Measurements from ENCODE around the gene ANKRD53.

ANKRD53 gene

DNA sequence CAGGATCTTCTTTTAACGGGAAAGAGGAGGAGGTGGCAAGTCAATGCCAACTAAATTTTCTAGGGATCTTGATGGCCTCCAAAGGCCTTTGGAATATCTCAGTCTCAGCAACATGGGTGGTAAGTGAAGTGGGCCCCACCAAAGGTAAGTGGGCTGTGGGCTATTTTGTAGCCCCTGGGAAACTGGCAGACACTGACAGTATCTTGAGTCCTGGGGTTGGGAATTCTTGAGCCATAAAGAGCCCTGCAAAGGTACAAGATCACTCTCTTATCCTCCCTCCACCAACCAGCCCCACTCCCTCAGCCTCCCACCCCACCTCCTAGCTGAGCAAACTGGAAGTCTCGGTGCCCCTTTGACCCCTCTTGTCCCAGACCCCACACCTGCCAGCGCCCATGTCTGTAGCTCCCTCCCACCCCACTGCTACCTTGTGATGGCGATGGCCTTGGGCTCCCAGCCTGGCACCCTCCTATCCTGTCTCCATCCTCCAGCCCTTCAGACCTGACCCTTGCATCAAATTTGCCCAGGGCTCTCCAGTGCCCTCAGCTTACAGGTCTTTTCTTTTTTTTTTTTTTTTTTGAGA is 34.2 kb upstream of the ANKRD53 start:
- no peak for DNase-seq

DNA sequence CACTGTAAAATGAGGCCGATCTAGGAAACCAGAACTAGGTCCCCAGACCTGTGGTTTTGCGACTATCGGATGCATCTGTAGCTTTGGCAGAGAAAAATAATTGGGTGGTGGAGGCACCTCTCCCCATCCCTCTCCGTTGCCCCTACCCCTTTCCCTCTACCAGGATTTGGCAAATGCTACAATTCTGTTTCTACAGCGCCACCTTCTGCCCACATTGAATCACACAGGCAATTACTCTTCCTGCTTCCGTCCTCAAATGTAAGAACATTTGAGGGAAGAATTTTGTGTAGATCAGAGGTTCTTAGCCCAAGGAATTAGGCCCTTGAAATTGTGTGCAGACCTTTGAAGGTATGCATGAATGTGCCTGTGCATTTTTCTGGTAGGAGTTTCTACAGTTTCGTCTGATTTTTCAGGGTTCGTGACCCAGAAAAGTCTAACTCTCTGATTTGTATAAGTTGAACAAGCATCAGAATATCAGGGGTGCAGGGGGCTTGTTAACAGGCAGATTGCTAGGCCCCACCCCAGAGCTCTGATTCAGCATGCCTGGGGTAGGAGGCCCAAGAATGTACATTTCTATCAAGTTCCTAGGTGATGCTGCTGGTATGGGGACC is 31.5 kb upstream of the ANKRD53 start:
- DNase-seq: peak; percentile 28

DNA sequence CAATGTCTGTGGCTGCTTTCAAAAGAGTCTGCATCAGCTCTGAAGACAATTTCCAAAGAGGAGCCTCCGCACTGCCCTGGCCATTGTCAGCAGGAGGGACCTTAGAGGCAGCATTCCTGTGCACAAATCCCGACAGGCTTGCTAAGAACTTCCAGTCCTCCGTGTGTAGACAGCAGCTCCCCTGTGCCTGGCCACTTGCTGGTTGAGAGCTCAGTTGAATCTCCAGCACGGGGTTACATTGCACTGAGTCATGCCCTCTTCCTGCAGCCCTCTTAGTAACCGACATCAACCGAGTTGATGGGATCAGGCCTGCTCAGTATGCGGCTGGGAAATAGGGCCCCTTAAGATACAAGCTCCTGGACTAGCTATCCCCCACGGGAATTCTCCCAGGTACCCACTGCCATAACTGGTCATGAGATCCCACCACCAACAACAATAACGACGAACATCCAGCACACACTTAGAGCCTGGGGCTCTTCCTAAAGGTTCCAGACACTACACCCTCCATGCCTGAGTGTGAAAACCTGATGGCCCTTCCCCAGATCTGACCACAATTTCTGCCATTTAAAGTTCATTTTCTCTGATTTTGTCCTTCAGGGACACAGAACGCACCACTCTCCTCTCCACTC is 30.8 kb upstream of the ANKRD53 start:
- DNase-seq: no peak

DNA sequence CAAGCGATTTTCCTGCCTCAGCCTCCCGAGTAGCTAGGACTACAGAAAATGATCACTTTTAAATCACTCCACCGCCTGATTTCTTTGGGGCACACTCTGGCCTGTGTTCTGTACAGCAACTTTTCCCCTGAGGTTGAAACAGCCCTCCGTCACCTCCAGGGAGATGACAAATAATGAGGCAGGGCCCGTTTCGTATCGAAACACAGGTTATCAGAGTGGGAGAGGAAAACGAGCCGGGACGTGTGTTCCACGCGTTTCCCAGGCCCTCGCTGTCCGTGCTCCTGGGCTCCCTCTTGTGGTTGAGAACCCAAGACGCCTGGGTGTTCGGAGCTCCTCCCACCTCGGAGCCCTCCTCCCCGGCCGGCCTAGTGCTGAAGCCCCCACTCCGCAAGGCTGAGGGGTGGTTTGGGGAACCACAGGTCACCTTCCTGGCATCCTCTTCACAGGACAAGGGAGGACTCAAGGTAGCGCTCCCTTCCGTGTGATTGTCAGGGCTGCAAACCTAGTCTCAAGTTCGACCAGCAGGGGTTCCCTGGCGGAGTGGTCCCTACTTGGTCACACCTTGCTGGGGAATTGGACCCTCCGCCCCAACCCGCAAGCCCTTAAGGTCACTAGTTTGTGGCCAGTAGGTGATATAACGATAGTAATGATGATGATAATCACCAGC is 30.0 kb upstream of the ANKRD53 start:
- peak; percentile 75 for DNase-seq

DNA sequence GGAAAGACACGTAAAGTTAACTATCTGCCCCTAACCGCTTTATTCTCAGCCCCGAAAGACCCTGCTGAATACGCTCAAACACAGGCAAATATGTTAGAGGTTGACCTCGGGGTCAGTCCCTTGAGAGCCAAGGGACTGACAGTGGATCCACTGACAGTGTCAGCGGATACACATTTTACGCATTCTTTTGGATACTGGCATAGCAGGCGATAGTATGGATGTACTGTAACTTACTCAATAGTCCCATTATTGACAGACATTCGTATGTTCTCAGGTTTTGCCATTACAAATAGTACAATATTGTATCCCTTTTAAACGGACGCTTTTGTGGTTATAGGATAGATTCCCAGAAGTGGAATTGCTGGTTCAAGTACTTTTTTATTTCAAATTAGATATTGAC is 29.3 kb upstream of the ANKRD53 start:
- no peak for DNase-seq

DNA sequence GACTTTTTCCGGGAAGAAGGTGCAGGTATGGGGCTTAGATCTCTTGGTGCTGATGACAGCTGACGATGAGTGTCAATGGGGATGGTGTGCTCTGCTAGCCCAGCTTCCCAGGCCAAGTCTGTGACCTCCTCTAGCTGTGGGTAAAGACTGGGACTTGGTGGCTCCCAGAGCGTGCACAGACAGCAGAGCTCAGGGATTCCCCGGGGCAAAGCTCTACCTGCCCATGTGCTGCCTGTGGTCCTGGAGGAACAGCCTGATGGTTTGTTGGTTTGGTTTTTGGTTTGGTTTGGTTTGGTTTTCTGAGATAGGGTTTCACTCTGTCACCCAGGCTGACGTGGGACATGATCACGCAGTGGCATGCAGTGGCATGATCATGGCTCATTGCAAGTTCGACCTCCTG is 23.5 kb upstream of the ANKRD53 start:
- DNase-seq: no peak

DNA sequence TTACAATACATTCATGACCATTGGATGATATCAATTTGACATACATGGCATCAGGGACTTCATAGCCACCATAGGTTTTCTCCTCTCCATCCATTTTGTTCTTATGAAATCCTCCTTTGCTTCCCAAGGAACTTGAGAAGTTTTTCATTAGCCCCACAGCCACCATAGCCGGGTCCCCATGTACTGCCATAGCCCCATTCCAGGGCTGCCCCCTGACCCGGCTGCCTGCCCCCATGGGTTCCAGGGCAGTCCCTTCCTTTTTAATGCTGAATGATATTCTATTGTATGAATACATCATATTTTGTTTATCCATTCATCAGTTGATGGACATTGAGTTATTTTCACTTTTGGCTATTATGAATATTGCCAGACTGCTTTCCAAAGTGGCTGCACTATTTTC is 22.3 kb upstream of the ANKRD53 start:
- no peak for DNase-seq

DNA sequence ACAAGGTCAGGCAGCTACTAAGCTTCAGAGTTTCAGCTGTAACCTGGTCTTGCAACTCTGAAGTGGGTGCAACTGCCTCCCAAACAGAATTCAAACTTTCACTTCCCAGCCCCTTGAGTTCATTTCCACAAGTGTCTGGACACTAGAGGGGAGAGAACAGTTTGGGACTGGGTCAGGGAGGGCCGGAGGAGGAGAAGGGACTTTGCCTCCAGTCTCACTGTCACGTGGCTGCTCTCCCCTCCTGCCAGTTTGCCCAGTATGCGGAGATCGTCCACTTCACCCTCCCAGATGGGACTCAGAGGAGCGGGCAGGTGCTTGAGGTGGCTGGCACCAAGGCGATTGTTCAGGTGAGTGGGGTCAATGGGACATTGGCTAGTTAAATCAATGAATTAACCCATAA is 20.6 kb upstream of the ANKRD53 start:
- DNase-seq: no peak

DNA sequence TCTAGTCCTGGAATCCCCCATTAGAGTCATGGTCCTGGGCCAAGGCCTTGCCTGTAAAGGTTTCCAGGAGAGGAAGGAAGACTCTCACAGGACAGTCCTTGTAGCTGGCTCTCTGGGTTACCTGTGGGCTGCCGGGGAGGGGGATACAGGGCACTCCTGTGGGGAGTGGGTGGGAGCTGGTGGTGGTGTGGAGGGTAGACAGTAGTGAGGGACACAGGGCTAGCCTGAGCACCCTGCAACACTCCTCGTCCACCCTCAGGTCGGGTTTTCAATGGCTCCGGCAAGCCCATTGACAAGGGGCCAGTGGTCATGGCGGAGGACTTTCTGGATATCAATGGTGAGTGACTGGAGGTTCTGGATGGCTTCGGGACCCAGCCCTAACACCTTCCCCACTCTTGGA is 19.7 kb upstream of the ANKRD53 start:
- DNase-seq: no peak

DNA sequence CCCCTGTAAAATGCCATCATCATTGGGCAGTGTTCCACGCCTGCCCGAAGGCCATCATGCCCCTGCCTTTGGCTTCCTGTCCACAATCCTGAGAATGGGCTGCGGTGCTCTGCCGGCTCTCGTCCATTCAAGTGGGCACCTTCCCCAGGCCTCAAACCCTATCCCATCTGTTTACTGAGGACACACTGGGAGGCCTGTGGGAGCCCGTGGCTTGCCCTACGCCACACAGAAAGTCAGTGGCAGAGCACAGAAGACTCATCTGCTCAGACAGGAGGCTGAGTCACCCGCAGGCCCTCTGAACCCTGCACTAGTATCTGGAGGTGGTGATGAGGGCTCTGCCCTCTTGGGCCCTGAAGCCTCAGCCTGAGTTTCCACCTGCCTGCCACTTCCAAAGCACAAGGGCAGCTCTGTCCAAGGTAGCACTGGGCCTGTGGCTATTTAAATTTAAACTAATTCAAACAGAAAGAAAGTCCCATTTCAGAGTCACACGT is 19.1 kb upstream of the ANKRD53 start:
- DNase-seq: no peak

DNA sequence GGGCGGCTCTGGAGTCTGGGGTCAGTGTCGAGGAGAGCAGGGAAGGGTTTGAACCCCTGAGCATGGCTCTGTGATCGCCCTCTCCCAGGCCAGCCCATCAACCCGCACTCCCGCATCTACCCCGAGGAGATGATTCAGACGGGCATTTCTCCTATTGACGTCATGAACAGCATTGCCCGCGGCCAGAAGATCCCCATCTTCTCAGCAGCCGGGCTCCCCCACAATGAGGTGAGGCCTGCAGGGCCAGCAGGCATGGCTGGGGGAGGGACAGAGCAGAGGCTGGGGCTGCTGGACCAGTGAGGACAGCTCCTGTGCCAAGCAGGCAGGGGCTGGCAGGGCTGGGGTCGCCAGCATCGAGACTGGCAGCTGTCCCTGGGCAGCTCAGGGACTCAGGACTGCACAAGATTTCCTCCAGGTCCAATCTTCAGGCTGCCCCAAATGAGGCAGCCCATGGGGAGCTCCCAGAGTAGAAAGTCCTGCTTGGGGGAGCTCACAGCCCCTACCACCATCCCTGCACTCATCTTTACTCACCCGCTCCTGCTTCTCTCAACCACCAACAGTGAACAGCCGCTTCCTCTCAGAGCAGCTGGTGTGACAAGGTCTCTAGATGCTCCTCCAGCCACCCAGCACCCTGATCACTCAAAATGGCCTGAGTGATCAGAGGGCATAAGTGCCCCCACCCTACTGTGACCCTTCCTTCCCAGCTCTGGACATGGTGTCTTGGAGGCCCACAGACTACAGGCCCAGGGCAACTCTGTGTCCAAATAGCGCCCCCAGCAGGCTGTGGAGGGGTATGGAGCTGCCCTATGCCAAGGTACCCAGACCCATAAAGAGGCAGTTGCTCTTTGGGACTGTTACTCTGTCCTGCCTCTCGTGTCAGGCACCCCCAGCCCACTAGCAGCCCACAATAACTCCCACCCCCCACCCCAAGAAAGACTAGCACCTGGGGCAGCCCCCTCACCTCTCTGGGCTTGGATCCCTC is 18.3 kb upstream of the ANKRD53 start:
- no peak for DNase-seq

DNA sequence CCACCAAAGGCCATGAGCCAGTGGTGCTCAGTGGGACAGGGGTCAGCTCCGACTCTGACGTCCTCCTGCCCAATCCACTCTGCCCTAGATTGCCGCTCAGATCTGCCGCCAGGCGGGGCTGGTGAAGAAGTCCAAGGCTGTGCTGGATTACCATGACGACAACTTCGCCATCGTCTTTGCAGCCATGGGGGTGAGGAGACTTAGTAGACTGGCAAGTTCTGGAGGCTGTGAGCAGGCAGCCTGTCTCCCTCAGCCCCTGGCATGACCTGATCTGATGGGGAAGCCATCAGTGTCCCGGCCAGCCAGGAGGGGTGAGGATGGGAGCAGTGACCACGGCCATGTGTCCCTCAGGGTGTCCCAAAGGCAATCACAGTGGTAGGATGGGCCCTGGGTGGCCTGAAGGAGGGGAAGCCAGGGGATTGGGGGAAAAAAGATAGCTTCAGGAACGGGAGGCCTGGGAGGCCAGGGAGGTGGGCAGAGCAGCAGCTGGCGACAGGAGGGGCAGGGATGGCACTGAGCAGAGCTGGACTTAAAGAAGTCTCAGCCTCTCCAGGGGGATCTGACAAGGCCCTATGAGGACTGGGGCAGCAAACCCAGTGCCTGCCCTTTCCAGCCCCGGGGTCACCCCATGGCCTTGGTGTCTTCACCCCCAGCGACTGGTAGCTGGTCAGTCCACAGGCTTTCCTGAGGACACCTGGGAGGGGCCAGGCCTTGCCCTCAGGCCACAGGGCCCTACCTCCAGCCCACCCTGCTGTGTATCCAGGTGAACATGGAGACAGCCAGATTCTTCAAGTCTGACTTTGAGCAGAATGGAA is 17.4 kb upstream of the ANKRD53 start:
- no peak for DNase-seq

DNA sequence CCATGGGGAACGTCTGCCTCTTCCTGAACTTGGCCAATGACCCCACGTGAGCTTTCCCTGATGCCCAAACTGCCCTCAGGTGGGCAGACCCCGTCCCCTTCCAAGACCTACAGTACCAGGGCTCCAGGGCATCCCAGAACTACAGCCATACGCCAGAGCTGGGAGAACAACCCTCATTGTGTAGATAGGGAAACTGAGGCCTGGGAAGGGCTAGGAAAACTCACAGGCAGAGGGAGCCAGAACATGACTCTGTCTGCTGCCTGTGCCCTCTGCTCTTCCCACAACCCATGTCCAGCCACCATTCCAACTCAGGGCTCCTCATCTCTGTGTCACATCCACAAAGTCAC is 16.8 kb upstream of the ANKRD53 start:
- DNase-seq: no peak

DNA sequence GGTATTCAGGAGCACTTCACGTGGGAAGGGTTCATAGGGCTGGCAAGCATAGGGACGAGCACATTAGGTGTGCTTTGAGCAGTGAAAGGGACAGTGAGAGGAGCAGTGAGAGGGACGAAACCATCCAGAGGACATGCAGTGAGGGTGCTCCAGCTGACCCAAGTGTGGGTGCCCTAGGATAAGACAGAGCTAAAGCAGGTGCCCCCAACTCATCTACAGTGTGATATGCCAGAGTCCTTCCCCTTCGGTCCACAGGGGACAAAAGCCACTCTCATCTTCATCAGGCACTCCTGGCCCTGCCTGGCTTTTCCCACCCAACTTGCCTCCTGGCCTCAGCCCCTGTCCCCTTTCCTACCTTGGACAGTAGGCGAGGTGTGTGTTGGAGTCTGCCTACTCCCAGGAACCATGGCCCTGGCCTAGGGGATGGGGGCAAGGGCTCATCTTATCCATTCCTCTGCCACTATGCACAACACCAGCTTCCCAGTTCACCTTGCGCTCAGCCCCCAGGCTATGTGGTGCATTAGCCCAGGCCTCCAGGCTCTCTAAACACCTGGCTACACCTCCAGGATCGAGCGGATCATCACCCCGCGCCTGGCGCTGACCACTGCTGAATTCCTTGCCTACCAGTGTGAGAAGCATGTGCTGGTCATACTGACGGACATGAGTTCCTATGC is 16.1 kb upstream of the ANKRD53 start:
- DNase-seq: no peak

DNA sequence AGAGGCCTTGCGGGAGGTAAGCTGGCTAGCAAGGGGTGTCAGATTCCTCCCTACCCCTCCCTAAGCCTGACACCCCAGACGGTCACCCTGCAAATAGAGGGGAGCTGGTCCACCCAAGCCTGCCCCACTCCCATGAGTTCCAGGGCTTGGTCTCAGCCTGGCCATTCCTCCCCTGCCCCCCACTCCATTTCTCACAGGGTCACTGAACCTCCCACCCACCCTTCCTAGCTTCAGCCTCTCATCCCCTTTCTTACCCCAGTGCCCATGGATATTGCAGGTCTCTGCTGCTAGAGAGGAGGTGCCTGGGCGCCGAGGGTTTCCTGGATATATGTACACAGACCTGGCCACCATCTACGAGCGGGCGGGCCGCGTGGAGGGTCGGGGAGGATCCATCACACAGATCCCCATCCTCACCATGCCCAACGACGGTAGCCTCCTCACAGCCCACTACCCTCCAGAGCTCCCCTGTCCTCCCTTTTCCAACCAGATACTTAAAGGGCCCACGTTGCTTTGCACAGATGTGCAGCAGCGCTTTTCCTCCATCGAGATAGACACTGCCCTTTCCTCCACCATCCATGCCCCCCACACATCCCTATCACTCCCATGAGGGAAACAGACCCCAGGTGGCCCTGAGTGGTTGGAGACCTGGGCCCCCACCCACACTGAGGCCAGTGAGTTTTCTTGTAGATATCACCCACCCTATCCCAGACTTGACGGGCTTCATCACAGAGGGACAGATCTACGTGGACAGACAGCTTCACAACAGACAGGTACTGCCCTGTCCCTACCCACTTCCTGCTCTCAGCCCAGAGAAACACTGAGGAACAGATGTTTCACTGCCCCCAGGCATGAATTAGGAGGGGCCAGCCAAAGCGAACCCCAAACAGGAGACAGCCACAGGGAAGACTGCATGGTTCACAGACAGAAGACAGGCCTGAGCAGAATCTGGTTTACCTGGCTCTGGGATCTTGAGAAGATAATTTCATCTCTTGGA is 15.2 kb upstream of the ANKRD53 start:
- no peak for DNase-seq

DNA sequence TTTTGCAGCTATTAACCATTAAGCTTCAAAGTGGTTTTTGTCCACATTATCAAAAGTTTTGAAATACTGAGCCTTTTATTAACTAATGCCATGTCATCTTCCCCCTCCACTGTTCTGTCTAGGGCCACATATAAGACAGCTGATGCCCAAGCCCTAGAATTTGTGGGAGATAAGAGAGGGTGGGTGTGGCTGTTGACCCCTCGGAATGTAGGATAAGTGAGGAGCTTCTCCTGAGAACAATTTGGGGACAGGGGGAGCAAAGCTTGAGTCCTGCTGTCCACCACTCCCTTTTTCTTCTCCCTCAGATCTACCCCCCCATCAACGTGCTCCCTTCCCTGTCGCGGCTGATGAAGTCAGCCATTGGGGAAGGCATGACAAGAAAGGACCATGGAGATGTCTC is 14.3 kb upstream of the ANKRD53 start:
- no peak for DNase-seq

DNA sequence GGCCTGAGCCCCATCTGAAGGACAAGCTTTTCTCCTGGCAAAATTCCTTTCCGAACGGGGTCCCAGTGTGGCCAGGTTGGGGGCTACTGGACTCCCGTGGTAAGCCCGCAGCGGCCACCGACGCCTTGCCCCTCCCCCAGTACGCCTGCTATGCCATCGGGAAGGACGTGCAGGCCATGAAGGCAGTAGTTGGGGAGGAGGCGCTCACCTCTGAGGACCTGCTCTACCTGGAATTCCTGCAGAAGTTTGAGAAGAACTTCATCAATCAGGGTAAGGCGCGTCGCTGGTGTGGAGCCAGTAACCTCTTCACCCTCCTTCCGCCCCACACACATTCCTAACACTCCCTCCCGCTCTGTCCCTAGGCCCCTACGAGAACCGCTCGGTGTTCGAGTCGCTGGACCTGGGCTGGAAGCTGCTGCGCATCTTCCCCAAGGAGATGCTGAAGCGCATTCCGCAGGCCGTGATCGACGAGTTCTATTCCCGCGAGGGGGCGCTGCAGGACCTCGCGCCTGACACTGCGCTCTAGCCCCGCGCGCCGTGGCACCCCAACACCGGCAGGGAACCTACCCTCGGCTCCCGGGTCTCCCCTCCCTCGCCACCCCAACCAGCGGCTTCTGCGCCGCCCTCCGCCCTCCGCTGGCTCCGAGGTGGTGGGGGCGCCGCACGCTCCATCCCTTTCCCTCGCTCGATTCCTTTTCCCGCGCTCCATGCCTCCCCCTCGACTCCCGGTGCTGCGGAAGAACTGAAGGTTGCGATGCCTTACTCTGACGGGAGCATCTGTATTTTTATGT is 13.6 kb upstream of the ANKRD53 start:
- peak; percentile 81 for DNase-seq

DNA sequence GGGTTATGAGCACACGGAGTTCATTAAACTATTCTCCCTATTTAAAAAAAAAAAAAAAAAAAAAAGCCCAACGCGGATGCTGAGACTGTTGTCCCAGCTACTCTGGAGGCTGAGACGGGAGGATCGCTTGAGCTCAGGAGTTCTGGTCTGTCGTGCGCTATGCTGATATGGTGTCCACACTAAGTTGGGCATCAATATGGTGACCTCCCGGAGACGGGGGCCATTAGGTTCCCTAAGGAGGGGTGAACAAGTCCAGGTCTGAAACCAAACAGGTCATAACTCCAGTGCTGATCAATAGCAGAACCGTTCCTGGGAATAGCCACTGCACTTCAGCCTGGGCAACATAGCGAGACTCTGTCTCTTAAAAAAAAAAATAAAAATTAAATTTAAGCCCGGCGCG is 12.9 kb upstream of the ANKRD53 start:
- no peak for DNase-seq

DNA sequence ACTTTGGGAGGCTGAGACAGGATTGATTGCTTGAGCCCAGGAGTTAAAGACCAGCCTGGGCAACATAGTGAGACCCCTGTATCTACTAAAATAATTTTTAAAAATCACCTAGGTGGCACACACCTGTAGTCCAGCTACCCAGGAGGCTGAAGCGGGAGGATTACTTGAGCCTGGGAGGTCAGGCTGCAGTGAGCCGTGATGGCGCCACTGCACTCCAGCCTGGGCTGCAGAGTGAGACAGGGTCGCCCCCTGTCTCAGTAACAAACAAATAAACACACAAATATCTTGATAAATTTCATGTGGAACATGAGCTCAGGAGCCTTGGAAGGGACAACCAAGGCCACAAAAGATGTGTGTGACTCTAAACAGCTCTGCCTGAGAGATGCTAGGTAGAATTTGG is 11.7 kb upstream of the ANKRD53 start:
- no peak for DNase-seq

Measured in stimulated activated CD4-positive, alpha-beta T cell treated with anti-CD3 and anti-CD28 coated beads, Interleukin-12 subunit alpha, Interleukin-12 subunit beta, amount 100 ng/mL, for 4 hours (primary cell).